ENCODE results near the gene B4GALT4.

B4GALT4 gene

DNA sequence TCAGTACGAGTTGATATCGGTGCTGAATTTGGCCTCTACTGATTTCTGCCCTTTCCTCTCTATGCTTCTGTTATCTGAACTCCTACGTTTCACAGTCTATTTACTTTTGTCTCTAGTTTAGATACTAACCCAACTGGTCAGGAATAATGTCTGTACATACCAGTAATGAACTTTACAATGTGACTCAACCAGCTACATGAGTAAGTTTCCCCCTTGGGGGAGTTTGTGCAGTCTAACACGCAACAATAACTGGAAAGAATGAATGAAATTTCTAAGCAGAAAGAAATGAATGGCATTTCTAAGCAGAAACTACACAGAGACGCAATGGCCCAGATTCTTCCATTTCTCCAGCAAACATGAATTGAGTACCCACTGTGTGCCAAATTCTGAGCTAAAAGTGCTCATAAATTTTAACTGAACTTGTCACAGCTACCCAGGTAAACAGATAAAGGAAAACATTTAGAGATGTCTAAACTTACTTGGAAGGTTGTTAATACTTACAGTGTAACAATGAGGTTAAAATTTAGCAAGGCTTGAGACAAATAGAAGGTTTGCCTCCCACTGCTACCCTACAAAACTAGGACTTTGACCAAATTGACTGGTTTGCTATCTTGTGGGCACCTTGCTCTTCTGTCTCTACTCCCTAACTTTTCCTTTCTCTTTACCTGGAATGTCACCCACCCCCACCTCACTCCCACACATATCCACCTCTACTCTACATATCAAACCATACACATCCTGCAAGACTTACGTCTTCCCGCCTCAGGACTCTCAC, 55.7 kb downstream of the B4GALT4 start:
- H3K36me3 ChIP-seq, result no peaks in the 10 kb centered on the region
- H3K4me1 ChIP-seq, result no peaks in the 10 kb centered on the region
- no peaks in the 10 kb centered on the region for H3K27me3 ChIP-seq
- intact Hi-C loops (cut with DNase I; ENCODE audit: low total_unique reads), result no loop called here
- TF ChIP-seq, protein P1, sequence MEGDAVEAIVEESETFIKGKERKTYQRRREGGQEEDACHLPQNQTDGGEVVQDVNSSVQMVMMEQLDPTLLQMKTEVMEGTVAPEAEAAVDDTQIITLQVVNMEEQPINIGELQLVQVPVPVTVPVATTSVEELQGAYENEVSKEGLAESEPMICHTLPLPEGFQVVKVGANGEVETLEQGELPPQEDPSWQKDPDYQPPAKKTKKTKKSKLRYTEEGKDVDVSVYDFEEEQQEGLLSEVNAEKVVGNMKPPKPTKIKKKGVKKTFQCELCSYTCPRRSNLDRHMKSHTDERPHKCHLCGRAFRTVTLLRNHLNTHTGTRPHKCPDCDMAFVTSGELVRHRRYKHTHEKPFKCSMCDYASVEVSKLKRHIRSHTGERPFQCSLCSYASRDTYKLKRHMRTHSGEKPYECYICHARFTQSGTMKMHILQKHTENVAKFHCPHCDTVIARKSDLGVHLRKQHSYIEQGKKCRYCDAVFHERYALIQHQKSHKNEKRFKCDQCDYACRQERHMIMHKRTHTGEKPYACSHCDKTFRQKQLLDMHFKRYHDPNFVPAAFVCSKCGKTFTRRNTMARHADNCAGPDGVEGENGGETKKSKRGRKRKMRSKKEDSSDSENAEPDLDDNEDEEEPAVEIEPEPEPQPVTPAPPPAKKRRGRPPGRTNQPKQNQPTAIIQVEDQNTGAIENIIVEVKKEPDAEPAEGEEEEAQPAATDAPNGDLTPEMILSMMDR (IDR thresholded peaks at IDR 0.05), result no peak
- no peaks in the 10 kb centered on the region for H3K9me3 ChIP-seq
- no peak overlapping the region for H3K27ac ChIP-seq
- H3K4me3 ChIP-seq, result no peak overlapping the region
- DNase-seq, result no peak

- H3K36me3 ChIP-seq, result no peaks in the 10 kb centered on the region
- no peak for DNase-seq
- no peak overlapping the region for H3K27ac ChIP-seq
- H3K4me3 ChIP-seq, result no peak overlapping the region
- no peaks in the 10 kb centered on the region for H3K4me1 ChIP-seq
- TF ChIP-seq, protein P1 (IDR thresholded peaks at IDR 0.05), result no peak
- intact Hi-C loops (cut with DNase I; ENCODE audit: low total_unique reads), result no loop called here
- H3K27me3 ChIP-seq, result no peaks in the 10 kb centered on the region
- H3K9me3 ChIP-seq, result no peaks in the 10 kb centered on the region
Observed at GRCh38 chr3:119184111-119184510, 56.6 kb downstream of the B4GALT4 start.

- Histone ChIP-seq H3K36me3 (no peaks in the 10 kb centered on the region), H3K9me3 (no peaks in the 10 kb centered on the region)
Observed at GRCh38 chr3:119181765-119182164, 58.9 kb downstream of the B4GALT4 start.

DNA sequence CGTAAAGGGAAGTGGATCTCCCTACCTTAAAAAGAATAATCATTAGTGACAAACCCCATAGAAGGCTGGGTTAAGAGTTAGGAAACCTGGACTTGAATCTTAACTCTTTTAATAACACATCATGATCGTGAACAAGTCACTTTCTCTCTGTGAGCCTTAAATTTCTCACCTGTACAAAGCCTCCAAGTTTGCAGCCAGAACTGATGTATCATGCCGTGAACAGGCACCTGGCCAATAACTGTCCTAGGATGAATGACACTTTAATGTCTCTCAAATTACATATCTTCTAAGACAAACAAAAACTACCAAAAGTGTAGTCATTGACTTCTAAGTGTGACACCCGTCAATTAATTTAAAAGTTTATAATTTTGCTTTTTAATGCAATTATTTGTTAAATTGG, 63.4 kb downstream of the B4GALT4 start:
- no peaks in the 10 kb centered on the region for H3K27me3 ChIP-seq
- H3K4me1 ChIP-seq, result no peaks in the 10 kb centered on the region
- no peak overlapping the region for H3K4me3 ChIP-seq
- no peak for DNase-seq
- intact Hi-C loops (cut with DNase I; ENCODE audit: low total_unique reads), result no loop called here
- H3K9me3 ChIP-seq, result no peaks in the 10 kb centered on the region
- H3K27ac ChIP-seq, result no peak overlapping the region
- no peaks in the 10 kb centered on the region for H3K36me3 ChIP-seq
- TF ChIP-seq, protein P1 (IDR thresholded peaks at IDR 0.05), result no peak

More at GRCh38 chr3:119181765-119182164, 58.9 kb downstream of the B4GALT4 start:
- Histone ChIP-seq H3K4me3 (no peak overlapping the region), H3K4me1 (no peaks in the 10 kb centered on the region), H3K27ac (no peak overlapping the region), H3K27me3 (no peaks in the 10 kb centered on the region)
- intact Hi-C loops (cut with DNase I; ENCODE audit: low total_unique reads), result no loop called here
- DNase-seq, result no peak
- TF ChIP-seq, protein P1 (IDR thresholded peaks at IDR 0.05), result no peak

DNA sequence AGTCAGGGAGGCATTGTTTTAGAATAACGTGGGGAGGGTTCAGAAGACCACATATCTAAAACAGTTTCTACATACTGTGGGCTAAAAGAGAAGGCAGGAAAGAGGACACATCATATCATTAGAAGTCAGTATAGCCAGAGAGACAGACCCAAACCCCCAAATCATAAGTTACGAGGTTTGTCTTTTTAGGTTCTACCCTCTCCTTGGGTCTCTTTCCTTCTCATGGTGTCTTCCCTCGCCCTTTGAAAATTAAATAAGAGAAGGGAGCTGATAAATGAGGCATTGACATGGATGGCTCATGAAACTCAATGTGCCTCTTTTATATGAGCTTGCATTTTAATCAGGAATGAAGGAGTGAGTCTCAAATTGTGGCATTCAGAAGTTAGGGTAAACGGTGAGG, 63.9 kb downstream of the B4GALT4 start:
- TF ChIP-seq, protein P1 (IDR thresholded peaks at IDR 0.05), result no peak
- no peak for DNase-seq
- Histone ChIP-seq H3K9me3 (no peaks in the 10 kb centered on the region), H3K27ac (no peak overlapping the region), H3K4me3 (no peak overlapping the region), H3K36me3 (no peaks in the 10 kb centered on the region), H3K4me1 (no peaks in the 10 kb centered on the region), H3K27me3 (no peaks in the 10 kb centered on the region)
- intact Hi-C loops (cut with DNase I; ENCODE audit: low total_unique reads), result no loop called here
